AG09319 (cell line): Measurements from ENCODE around the gene IKZF3.

Experiments
- DNase-seq: peaks from one replicate; pipeline ENCODE4 v3.0.0-alpha.2; 2010; ENCODE audit warnings: low read depth; ENCODE audit errors: extremely low read depth
- CTCF ChIP-seq: IDR thresholded peaks from 2 replicates; pipeline ENCODE4 v1.5.1; 2011; ENCODE audit warnings: low read depth, mild to moderate bottlenecking, inconsistent platforms, low read length, moderate library complexity

The IKZF3 gene

GRCh38 chr17:39799395-39799794 is 64.7 kb downstream of the IKZF3 start:
- no peak for DNase-seq
- TF ChIP-seq CTCF, result no peak

- TF ChIP-seq CTCF, result no peak
- DNase-seq, result no peak
These were observed 69.7 kb downstream of the IKZF3 start for GRCh38 chr17:39794249-39794970.

- TF ChIP-seq CTCF, result no peak
- no peak for DNase-seq
These were observed 70.7 kb downstream of the IKZF3 start for GRCh38 chr17:39793301-39793872.

- DNase-seq, result no peak
These were observed 71.4 kb downstream of the IKZF3 start for GRCh38 chr17:39792526-39793221.

GRCh38 chr17:39791111-39791992 is 72.8 kb downstream of the IKZF3 start:
- no peak for TF ChIP-seq CTCF
- DNase-seq, result no peak

More at GRCh38 chr17:39792526-39793221, 71.4 kb downstream of the IKZF3 start:
- TF ChIP-seq CTCF, result no peak

GRCh38 chr17:39787743-39788484 is 76.2 kb downstream of the IKZF3 start:
- no peak for TF ChIP-seq CTCF

More at GRCh38 chr17:39787743-39788484, 76.2 kb downstream of the IKZF3 start:
- DNase-seq, result no peak
